Effector CD8-positive, alpha-beta T cell (primary cell): ENCODE results near the gene LCN2.
"Not testable (repeated sequence)": the region's sequence is repeated elsewhere in the genome, so short reads cannot be mapped to it uniquely, and the experiment has no call there.

Source experiments
- DNase-seq: peaks from one replicate; lab custom pipeline; 2025; lab: John Stamatoyannopoulos, UW

LCN2 gene

DNA sequence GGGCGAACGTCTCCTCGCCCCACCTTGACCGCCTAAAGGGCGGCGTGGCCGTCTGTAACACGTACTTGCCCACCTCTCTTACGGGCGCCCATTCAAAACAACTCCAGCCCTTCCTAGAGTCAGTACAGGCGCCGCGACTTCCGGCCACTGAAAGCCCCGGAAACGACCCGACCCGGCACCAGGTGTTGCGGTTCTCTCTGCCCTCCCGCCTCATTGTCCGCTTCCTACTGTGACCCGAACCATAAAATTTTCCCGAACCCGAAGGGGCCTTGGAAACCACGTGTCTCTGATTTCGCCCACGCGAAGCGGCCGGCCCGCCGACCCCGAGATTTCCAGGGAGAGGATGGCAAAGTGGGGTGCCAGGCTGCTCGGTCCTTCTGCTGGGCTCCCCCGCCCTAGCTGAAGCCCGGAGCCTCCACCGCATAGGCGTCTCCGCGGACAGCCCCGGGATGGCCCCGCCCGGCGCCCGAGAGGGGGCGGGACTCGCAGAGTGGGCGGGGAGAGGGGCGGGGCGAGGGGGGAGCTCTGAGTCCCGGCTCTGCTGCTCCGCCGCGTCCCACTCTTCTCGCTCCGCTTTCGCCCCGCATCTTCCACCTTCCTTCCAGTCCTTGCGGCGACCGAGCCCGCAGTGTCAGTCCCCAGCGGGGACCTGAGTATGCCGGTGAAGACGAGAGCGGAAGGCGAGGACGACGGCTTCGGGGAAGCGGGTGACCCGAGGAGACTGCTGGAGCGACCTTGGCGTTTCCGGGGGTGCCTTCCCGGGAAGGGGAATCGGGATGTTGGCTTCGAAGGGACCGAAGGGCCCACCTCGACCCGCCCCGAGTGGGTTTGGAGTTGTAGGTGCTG is 21.0 kb upstream of the LCN2 start:
- peak; percentile 81 for DNase-seq

DNA sequence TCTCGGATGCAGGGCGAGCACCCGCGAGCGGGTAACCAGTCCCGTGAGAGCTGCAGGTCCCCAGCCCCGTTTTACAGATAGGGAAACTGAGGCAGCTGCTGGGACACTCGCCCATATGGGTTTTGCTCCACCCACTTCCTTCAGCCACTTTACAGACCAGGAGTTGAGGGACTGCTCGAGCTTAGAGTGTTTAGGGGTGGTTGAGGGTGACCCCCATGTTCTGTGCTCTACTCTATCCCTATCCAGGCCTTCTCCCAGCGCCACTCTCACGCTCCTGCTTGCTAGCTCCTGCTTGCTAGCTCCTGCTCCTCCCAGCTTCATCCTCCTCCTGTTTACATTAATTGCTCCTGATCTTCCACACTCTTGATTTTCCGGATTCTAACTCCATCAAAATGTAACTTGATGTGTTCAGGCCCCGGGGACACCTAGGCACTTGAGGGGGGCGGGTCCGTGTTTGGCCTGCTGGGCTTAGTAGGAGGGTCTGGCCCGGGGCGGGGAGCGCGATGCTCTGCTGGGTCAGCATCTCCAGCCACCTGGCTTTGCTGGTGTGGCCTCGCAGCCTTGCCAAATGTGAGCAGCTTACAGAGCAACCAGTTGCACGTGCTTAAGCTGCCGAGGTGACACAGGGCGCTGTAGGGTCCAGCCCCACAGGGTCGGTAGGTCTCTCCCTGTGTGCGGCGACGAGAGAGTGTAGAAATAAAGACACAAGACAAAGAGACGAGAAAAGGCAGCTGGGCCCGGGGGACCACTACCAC is 20.2 kb upstream of the LCN2 start:
- DNase-seq = no peak

DNA sequence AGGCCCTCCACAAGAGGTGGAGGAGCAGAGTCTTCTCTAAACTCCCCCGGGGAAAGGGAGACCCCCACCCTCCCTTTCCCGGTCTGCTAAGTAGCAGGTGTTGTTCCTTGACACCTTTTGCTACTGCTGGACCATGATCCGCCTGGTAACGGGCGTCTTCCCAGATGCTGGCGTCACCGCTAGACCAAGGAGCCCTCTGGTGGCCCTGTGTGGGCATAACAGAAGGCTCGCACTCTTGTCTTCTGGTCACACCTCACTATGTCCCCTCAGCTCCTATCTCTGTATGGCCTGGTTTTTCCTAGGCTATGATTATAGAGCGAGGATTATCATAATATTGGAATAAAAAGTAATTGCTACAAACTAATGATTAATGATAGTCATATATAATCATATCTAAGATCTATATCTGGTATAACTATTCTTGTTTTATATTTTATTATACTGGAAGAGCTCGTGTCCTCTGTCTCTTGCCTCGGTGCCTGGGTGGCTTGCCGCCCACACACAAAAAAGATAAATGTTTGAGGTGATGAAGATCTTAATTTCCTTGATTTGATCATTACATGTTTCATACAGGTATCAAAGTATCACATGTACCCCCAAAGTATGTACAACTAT is 19.2 kb upstream of the LCN2 start:
- DNase-seq = not testable (repeated sequence)

DNA sequence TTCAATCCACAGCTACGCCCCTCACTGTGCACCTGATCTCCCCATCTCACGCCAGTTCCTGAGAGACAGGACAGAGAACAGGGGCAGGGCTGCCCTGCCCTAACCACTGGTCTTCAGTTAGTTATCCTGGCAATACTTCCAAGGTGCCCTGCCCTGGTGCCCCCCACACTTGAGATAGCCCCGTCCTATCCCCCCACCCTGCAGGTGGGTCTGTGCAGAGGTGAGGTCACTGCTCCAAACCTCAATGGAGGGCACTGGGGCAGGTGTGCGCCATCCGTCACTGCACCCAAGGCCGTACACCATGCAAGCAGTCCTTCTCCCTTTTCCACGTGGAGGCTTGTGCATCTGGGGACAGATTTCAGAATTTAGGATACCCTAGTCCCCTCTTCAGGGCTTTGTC is 18.6 kb upstream of the LCN2 start:
- not testable (repeated sequence) for DNase-seq

DNA sequence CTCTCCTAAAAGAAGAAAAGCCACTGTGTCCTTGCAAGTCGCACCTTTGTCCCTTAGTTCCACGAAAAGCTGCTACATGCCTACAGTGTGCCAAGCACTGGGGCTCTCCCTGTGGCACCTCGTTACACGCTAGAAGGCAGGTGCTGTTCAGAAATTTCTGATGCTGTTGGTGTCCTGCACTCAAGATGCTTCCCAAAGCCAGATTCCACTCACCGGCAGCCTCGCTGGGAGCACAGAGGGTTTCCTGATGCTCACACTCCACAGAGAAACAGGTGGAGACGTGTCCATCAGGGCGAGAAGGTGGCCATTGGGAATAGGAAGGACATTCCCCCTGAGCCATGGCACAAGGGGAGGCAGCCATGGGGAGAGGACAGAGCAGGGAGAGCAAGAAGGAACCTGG is 17.9 kb upstream of the LCN2 start:
- not testable (repeated sequence) for DNase-seq

DNA sequence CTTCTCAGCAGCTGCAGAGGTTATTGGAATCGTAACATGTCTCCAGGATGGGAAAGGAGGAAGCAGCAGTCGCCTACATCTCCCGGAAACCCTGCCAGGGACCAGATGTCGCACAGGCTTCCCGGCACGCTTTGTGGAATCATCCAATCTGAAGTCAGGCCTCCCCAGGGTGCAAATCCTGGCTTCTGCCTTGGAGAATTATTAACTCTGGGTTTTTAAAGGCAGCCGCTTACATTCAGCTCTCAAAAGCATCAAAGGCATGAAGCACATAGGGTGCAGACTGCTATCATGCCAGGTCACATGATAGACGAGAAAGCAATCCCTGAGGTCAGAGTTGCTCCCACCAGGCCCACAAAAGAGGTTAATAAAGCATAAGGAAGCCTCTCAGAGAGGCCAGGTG is 17.1 kb upstream of the LCN2 start:
- not testable (repeated sequence) for DNase-seq

DNA sequence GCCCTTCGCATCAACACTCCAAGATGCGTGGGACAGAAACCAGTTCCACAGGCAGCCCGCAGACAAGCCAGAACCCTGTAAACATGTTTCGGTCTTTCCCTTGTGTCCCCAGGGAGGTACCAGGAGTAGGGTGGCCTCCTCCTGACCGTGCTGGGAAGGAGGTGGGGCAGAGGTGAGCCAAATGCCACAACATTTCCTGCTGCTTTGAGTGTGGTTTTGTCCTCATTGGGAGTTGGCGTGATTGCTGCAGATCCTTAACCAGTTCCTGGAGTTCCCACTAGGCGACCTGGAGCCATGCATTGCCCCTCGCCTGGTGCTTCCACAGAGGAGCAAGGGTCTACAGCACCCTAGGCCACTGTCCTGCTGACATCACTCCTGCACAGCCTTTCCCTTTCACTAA is 13.7 kb upstream of the LCN2 start:
- not testable (repeated sequence) for DNase-seq

DNA sequence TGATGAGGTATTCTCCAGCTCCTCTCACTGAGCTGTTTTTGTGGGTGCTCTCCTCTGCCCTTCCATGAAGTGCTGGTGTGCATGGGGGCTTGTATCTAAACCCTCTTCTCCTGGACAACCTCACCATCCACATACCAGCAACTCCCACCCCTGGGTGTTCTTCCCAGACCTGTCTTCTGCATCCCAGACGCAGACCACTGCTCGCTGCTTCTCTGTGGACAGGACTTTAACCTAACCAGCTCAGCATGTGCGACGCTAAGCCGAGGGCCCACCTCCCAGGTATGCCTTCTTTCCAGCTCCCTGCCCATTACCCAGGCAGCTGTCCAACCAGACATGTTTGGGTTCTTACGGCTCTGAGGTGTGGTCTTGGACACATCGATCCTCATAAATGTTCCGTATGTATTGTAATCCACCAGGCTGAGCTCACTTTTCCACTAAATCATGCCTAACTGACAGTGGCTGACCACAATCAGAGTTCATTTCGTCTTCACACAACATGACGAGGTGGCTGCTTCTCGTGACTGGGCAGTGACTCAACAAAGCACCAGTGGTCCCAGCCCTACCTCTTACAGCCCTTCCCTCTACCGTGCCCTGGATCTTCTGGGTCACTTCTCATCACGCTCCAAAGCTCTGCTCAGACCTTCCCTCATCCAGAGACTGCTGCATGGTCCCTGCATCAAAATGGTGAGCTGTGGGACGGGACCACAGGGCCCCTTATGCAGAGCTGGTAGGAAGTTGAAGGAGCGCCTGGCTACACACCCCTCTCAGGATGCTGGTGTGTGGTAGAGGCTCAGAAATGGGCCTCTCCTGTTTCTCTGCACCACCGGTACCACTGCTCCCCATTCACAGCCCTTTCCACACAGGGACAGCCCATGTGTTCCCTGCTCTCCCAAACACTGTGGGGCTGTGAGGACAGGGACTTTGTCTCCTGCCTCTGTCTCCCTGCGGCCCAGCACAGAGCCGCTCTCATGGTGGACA is 12.1 kb upstream of the LCN2 start:
- DNase-seq = no peak

DNA sequence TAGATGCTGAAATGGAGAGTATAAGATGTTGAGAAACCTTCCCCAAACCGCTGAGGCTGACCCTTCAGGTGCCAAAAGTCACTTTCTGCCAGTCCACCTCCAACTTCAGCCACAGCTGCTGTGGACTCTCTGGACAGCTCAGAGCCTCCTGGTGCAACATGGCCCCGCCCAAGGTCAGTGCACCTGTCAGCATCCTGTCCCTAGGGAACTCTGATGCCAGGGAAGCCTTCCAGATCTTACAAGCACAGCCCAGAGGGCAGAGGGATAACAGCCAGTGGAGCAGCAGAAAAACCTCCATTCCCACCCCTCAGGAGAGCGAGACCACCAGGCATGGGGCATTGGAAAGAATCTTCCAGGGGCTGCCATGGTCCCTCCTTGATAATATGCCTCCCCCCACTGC is 11.3 kb upstream of the LCN2 start:
- DNase-seq = no peak

DNA sequence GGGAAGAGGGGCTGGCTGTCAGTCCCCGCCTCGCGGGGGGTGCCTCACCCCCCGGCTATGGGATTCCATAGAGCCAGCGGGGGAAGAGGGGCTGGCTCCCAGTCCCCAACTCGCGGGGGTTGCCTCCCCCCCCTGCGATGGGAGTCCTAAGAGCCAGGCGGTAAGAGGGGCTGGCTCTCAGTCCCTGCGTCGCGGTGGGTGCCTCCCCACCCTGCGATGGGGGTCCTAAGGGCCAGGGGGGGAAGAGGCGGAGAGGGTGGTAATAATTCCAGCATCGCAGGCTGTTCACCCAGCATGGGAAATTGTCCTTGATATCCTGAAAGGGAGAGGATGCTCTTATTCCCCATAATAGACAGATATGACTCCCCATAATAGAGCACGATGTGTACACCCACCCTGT is 9.6 kb upstream of the LCN2 start:
- DNase-seq = no peak

DNA sequence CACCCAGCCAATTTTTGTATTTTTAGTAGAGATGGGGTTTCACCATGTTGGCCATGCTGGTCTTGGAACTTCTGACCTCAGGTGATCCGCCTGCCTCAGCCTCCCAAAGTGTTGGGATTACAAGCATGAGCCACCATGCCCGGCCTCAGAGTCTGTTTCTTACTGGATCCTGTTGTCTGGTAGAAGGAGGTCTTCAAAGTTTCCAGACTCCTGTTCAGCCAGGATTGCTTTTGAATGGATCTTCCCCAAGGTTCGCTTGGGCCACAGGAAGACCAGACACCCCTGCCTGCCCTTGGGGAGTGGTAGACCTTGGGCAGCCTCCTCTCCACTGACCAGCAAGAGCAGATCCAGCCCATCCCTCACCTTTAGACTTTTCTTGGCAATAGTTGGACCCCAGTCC is 7.6 kb upstream of the LCN2 start:
- no peak for DNase-seq

DNA sequence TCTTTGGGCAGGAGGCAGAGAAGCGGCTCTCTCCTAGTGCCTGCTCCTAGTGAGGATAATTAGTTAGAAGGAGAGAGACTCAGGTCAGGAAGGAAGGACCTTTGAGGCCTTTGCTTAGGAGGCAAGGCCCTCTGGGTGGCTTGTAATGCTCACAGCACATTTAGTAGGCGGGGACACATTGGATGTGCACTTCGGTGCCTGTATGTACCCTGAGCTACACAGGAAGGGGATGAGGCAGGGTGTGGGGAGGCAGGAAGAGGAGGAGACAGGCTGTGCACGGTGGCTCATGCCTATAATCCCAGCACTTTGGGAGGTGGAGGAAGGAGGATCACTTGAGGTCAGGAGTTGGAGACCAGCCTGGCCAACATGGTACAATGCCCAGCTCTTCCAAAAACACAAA is 7.2 kb upstream of the LCN2 start:
- DNase-seq = no peak

DNA sequence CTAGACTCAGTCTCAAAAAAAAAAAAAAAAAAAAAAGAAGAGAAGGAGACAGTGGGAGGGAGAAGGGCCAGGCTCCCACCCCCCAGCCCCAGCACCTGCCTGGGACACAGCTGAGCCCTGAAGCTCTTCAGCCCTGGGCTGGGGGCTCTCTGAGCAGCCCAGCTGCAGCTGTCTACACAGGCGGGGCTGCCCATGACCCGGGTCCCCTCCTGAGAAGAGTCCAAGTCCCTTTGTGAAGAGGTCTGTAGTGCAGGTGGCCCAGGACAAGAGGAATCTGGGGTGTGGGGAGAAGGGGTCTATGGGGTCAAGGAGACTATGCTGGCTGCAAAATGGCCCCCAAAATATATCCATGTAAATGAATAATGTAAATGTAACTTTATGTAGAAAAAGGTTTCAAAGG is 6.7 kb upstream of the LCN2 start:
- DNase-seq = no peak

DNA sequence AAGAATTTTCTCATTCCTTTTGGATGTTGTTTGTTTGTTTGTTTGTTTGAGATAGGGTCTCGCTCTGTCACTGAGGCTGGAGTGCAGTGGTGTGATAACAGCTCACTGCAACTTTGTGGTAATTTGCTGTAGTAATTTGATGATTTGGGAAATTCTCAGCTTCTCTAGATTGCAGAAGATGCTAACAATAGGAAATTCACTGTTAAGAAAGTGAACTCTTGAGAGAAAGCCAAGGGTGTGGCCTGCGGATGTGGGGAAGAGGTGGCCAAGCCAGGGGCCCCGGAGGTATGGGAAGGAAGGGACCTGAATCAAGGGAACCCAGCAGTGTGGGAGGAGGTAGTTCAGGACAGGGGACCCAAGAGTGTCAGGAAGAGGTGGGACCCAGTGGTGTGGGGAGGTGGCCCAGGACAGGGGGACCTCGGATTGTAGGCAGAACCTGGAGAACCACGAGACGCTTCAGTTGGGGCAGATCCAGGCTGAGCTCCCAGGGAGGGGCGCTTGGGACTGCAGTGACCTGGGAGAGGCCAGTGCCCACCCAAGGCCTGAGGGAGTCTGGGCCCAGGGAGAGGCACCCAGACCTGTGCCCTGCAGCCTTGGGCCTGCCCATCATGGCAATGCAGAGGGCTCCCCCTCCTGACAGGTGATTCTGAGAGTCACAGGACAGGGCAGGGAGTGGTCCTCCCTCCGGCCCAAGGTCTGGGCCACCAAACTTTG is 5.6 kb upstream of the LCN2 start:
- DNase-seq = no peak

DNA sequence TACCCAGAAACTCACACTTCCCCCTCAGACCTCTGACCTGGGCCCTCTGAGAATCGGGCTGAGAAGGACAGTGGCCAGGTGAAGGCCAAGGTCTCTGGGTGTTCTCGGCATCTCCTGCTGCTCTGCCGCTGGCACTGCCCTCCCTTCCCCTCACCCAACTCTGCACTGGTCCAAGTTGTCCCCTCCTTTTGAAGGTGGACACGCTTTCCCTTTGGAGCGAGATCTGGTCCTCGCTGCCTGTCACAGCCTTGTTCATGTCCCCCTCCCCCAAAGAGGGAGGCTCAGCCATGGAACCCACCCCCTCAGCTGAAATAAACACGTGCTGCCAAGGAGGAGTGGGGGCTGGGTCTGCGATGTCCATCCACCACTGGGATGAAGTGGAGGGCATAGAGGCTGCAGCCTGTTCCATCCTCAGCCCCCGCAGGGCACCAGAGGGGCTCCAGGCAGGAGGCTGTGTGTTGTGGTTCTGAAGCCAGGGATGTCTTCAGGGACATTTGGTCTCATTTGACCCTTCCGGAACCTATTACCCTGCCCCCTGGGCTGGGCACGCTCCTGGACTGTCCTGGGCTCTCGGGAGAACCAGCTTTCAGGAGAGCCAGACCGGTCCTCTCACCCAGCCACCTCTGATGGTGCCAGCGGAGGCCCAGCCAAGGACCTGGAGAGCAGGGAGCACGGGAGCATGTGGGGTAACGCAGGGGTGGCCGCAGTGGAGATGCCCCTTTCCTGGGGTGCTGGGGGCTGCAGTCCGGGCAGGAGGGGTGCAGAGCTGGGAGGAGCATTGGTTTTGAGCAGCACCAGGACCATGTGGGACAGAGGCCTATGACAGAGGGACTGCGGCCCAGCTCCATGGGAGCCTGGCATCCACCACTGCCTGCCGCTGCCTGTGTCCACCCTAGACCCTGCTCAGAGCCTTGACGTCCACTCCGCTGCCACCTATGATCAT is 4.7 kb upstream of the LCN2 start:
- DNase-seq = no peak

DNA sequence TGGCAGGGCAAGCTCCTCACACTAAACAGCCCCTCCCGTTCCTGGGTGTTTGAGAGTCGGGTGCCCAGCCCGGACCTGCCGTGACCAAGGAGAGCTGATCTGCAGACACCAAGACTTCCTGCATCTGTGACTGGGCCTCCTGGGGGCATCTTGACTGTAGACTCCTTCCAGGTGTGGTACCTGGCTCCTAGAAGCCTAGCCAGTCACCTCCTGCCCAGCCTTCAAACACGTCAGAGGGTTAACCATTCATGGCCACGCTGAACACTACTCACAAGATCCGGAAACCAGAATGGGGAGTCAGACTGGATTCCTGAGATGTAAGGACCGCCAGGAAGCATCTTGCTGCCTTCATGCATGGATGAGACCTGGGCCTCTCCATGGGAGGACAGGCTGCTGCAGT is 3.7 kb upstream of the LCN2 start:
- DNase-seq = no peak

DNA sequence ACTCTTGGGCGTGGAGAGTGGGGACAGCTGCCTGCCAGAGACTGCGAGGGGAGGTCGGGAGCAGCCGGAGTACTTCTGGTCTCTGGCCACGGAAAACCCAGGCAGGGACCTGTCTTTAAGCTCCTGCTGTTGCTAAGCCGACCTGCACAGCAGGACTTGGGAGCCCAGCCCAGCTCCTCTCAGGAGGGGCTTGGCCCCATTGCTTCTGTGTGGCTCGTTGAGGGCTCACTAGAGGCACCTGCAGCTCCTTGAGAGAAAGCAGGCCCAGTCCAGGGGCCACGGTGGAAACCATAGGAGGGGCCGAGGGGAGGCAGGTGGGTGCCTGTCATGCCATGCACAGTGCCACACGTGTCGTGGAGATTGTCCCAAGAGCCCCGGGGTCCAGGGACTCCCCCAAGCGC is 3.3 kb upstream of the LCN2 start:
- DNase-seq = no peak

DNA sequence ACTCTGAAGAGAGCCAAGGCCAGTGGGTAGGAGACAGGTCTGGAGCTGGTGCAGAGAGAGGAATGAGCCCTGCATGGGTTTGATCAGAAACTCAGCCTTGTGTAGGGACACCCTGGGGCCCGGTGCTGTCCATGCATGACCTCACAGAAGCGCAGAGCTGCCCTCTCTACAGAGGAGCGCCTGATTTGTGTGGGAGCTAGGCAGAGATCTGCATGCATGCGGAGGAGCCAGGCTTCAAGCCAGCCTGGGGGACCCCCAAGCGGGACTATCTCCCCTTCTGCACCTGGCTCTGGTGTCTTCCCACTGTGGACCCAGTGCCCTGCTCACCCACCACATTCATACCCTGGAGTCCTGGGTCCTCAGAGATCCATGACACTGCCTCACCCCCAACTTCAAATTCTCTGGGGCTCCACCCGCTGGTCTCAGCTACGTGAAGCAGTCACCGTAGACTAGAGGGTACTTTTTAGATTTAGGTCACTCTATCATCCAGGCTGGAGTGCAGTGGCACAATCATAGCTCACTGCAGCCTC is 2.6 kb upstream of the LCN2 start:
- DNase-seq = no peak

DNA sequence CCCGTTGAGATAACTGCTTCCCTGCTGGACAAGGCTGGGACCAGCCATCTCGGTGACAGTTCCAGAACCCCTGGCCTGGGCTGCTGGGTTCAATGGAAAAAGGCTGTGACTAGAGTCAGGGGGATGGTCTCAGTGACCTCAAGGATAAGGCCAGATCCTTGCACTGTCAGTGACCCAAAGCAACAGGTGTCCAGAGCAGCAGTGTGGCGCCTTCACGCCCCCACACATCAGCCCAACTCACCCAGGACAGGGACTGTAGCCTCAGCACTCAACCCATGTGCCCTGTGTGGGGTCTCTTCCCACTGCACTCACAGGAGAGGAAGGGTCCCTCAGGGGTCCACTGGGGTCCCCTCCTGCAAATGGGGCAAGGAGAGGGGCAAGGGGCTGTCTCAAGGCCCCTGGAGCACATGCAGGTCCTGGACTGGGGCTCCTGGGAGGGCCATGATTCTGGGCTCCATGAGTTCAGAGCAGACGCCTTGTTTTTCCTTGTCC is 698 bp upstream of the LCN2 start:
- DNase-seq = no peak
